ENCODE measurements around the gene HAPLN3.

The HAPLN3 gene

DNA sequence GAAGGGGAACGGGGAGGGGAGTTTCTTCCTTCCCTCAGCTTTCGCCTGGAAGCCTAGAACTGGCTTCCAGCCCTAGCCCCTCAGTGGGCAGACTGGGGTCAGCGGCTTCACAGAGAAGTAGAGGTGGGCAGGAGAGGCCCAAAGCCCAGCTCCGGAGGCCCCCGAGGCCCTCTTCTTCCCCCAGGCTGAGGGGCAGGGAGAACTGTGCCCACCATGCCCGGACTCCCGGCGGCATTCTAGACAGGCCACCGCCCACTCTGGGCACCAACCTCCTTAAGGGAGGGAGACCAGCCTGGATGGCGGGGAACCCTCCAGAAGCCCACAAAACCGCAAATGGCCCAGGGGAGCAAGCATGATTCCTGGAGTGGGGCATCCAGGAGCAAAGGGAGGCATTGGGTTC lies 17.9 kb downstream of the HAPLN3 start:
- no peak for DNase-seq (ENCODE audit: low read depth, low spot score)
- H3K4me1 ChIP-seq (ENCODE audit: control insufficient read depth, insufficient read depth, low read length) = no peaks in the 10 kb centered on the region
- no peaks in the 10 kb centered on the region for H3K9me3 ChIP-seq (ENCODE audit: control insufficient read depth, insufficient read depth, low read length)
- no peak overlapping the region for H3K27ac ChIP-seq (ENCODE audit: low read length)
- H3K36me3 ChIP-seq (ENCODE audit: control insufficient read depth, insufficient read depth, low read length) = 0 out of 2 replicates have a peak, but pooled peaks cover 6% of the 10 kb centered on the region
- no CpG with 5 or more reads among the region's 11 CpGs for WGBS (ENCODE audit: insufficient coverage, insufficient read length)
- no peak overlapping the region for H3K4me3 ChIP-seq (ENCODE audit: low read length)
- no peaks in the 10 kb centered on the region for H3K27me3 ChIP-seq (ENCODE audit: control insufficient read depth, insufficient read depth, low read length)

DNA sequence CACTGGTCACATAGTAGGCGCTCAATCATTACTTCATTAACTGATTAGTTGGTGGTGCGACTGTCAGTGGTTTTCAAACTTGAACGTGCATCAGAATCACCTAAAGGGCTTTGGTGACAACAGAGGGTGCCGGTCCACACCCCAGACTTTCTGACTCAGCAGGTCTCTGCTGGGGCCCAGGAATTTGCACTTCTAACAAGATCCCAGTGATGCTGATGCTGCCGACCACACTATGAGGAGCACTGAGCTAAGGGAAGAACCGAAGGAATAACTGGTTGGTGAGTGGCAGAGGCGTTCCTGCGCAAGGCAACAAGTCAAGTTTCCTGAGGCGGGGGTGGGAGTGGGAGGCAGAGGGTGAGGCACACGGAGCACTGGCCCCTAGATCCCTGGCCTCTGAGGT lies 18.8 kb downstream of the HAPLN3 start:
- WGBS (ENCODE audit: insufficient coverage, insufficient read length) = no CpG with 5 or more reads among the region's 10 CpGs
- no peak overlapping the region for H3K27ac ChIP-seq (ENCODE audit: low read length)
- H3K4me3 ChIP-seq (ENCODE audit: low read length) = no peak overlapping the region
- H3K36me3 ChIP-seq (ENCODE audit: control insufficient read depth, insufficient read depth, low read length) = 0 out of 2 replicates have a peak, but pooled peaks cover 6% of the 10 kb centered on the region
- no peaks in the 10 kb centered on the region for H3K9me3 ChIP-seq (ENCODE audit: control insufficient read depth, insufficient read depth, low read length)
- no peak for DNase-seq (ENCODE audit: low read depth, low spot score)
- no peaks in the 10 kb centered on the region for H3K4me1 ChIP-seq (ENCODE audit: control insufficient read depth, insufficient read depth, low read length)
- no peaks in the 10 kb centered on the region for H3K27me3 ChIP-seq (ENCODE audit: control insufficient read depth, insufficient read depth, low read length)

DNA sequence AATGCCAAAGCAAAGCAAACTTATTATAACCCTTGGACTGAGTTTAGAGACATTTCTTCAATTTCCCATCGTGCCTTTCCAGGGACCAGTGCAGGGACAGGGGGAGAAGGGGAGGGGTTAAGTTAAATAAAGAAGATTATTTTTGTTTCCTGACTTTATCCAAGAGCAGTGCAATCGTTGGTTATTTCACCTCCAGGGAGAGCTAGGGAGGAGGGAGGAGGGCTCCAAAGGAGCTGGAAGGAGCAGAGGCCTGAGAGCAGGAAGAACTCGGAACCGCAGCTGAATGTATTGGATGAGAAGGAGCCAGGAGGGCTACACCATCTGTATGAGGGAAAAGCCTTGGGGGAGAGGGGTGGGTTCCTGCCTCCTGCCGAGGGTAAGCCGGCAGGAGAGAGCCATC lies 20.7 kb downstream of the HAPLN3 start:
- WGBS (ENCODE audit: insufficient coverage, insufficient read length) = no CpG with 5 or more reads among the region's 6 CpGs
- no peaks in the 10 kb centered on the region for H3K27me3 ChIP-seq (ENCODE audit: control insufficient read depth, insufficient read depth, low read length)
- H3K4me1 ChIP-seq (ENCODE audit: control insufficient read depth, insufficient read depth, low read length) = no peaks in the 10 kb centered on the region
- H3K4me3 ChIP-seq (ENCODE audit: low read length) = no peak overlapping the region
- no peak overlapping the region for H3K27ac ChIP-seq (ENCODE audit: low read length)
- DNase-seq (ENCODE audit: low read depth, low spot score) = no peak
- H3K9me3 ChIP-seq (ENCODE audit: control insufficient read depth, insufficient read depth, low read length) = no peaks in the 10 kb centered on the region
- 0 out of 2 replicates have a peak, but pooled peaks cover 3% of the 10 kb centered on the region for H3K36me3 ChIP-seq (ENCODE audit: control insufficient read depth, insufficient read depth, low read length)

DNA sequence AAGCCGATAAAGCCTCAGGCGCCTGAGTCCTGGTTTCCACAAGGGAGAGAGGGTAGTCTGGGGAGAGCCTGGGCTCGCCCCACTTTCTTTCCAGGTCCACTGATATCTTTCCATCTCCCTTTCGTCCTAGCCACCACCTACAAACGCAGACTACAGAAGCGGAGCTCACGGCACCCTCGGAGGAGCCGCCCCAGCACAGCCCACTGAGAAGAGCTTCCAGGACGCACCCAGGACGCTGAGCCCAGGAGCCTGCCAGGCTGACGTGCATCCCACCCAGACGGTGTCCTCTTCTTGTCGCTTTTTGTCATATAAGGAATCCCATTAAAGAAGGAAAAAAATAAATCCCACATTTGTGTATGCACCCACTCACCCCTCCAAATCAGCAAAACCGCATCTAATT lies 21.1 kb downstream of the HAPLN3 start:
- no CpG with 5 or more reads among the region's 15 CpGs for WGBS (ENCODE audit: insufficient coverage, insufficient read length)
- no peaks in the 10 kb centered on the region for H3K27me3 ChIP-seq (ENCODE audit: control insufficient read depth, insufficient read depth, low read length)

DNA sequence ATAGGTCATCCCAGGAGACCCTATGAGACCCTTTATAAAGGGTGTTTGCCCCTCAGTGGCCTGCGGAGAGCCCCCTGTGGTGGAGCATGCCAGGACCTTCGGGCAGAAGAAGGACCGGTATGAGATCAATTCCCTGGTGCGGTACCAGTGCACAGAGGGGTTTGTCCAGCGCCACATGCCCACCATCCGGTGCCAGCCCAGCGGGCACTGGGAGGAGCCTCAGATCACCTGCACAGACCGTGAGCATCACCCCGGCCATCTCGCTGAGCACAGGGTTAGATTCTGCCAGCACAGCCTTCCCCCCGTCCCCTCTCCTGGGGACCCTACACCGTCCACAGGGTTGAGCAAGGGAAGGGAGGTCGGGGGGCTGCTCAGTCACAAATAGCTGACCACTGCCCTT lies 21.6 kb downstream of the HAPLN3 start:
- no peak overlapping the region for H3K27ac ChIP-seq (ENCODE audit: low read length)
- H3K27me3 ChIP-seq (ENCODE audit: control insufficient read depth, insufficient read depth, low read length) = no peaks in the 10 kb centered on the region
- no CpG with 5 or more reads among the region's 13 CpGs for WGBS (ENCODE audit: insufficient coverage, insufficient read length)
- H3K4me3 ChIP-seq (ENCODE audit: low read length) = no peak overlapping the region; the same call in 1 of the 2 replicates
- no peaks in the 10 kb centered on the region for H3K4me1 ChIP-seq (ENCODE audit: control insufficient read depth, insufficient read depth, low read length)
- 0 out of 2 replicates have a peak, but pooled peaks cover 3% of the 10 kb centered on the region for H3K36me3 ChIP-seq (ENCODE audit: control insufficient read depth, insufficient read depth, low read length)
- no peak for DNase-seq (ENCODE audit: low read depth, low spot score)
- H3K9me3 ChIP-seq (ENCODE audit: control insufficient read depth, insufficient read depth, low read length) = no peaks in the 10 kb centered on the region

More for the DNA sequence above, 21.1 kb downstream of the HAPLN3 start:
- Histone ChIP-seq H3K4me1 (ENCODE audit: control insufficient read depth, insufficient read depth, low read length) (no peaks in the 10 kb centered on the region), H3K27ac (ENCODE audit: low read length) (no peak overlapping the region), H3K9me3 (ENCODE audit: control insufficient read depth, insufficient read depth, low read length) (no peaks in the 10 kb centered on the region), H3K4me3 (ENCODE audit: low read length) (no peak overlapping the region), H3K36me3 (ENCODE audit: control insufficient read depth, insufficient read depth, low read length) (0 out of 2 replicates have a peak, but pooled peaks cover 3% of the 10 kb centered on the region)
- no peak for DNase-seq (ENCODE audit: low read depth, low spot score)

DNA sequence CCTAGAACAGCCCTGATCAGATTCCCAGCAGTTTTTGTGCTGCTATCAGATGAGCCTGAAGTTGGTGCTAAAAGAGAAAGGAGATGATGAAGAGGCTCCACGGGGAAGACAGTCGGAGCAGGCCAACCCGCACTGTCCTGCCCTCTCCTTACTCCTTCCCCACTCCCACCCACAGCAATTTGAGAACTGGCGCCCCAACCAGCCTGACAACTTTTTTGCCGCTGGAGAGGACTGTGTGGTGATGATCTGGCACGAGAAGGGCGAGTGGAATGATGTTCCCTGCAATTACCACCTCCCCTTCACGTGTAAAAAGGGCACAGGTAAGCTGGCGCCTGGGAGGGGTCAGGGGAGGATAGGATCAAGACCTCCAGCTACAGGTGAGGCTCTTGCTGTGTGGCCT lies 22.6 kb downstream of the HAPLN3 start:
- Histone ChIP-seq H3K9me3 (ENCODE audit: control insufficient read depth, insufficient read depth, low read length) (no peaks in the 10 kb centered on the region), H3K4me3 (ENCODE audit: low read length) (no peak overlapping the region), H3K27me3 (ENCODE audit: control insufficient read depth, insufficient read depth, low read length) (no peaks in the 10 kb centered on the region), H3K27ac (ENCODE audit: low read length) (no peak overlapping the region), H3K36me3 (ENCODE audit: control insufficient read depth, insufficient read depth, low read length) (no peaks in the 10 kb centered on the region), H3K4me1 (ENCODE audit: control insufficient read depth, insufficient read depth, low read length) (no peaks in the 10 kb centered on the region)
- DNase-seq (ENCODE audit: low read depth, low spot score) = no peak
- WGBS (ENCODE audit: insufficient coverage, insufficient read length) = no CpG with 5 or more reads among the region's 9 CpGs

DNA sequence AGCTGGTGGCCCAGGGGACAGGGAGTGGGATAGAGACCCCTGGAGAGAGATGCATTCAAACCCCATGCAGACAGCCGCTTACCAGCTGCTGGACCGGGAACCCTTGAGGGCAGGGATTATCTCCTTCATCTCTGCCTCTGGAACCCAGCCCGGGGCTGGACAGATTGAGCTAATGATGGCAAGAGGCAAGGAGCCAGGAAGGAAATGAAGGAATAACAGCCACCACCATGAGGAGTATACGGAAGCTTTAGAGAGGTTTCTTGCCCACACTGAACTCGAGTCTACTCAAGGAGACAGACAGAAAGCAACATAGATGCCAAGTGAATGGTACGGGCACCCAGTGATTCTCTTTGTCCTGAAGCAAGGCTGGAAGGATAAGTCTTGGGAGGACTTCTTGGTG lies 23.2 kb downstream of the HAPLN3 start:
- Histone ChIP-seq H3K27me3 (ENCODE audit: control insufficient read depth, insufficient read depth, low read length) (no peaks in the 10 kb centered on the region), H3K27ac (ENCODE audit: low read length) (no peak overlapping the region), H3K4me1 (ENCODE audit: control insufficient read depth, insufficient read depth, low read length) (no peaks in the 10 kb centered on the region), H3K36me3 (ENCODE audit: control insufficient read depth, insufficient read depth, low read length) (no peaks in the 10 kb centered on the region), H3K9me3 (ENCODE audit: control insufficient read depth, insufficient read depth, low read length) (no peaks in the 10 kb centered on the region), H3K4me3 (ENCODE audit: low read length) (no peak overlapping the region)
- no CpG with 5 or more reads among the region's 6 CpGs for WGBS (ENCODE audit: insufficient coverage, insufficient read length)
- DNase-seq (ENCODE audit: low read depth, low spot score) = no peak

DNA sequence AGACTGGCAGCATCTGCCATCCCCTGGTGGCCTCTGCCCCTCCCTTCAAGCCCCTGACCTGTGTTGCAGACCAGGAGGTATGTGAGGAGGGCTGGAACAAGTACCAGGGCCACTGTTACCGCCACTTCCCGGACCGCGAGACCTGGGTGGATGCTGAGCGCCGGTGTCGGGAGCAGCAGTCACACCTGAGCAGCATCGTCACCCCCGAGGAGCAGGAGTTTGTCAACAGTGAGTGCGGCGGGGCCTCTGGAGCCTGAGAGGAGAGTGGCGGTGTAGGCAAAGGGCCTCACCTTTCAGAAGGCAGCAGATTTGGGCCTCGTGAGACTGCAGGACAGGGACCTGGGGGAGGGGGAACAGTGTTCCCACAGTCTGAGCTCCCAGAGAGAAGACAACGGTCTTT lies 24.0 kb downstream of the HAPLN3 start:
- Histone ChIP-seq H3K36me3 (ENCODE audit: control insufficient read depth, insufficient read depth, low read length) (no peaks in the 10 kb centered on the region), H3K4me1 (ENCODE audit: control insufficient read depth, insufficient read depth, low read length) (no peaks in the 10 kb centered on the region), H3K27me3 (ENCODE audit: control insufficient read depth, insufficient read depth, low read length) (no peaks in the 10 kb centered on the region), H3K4me3 (ENCODE audit: low read length) (no peak overlapping the region), H3K27ac (ENCODE audit: low read length) (no peak overlapping the region), H3K9me3 (ENCODE audit: control insufficient read depth, insufficient read depth, low read length) (no peaks in the 10 kb centered on the region)
- DNase-seq (ENCODE audit: low read depth, low spot score) = no peak
- WGBS (ENCODE audit: insufficient coverage, insufficient read length) = no CpG with 5 or more reads among the region's 14 CpGs

DNA sequence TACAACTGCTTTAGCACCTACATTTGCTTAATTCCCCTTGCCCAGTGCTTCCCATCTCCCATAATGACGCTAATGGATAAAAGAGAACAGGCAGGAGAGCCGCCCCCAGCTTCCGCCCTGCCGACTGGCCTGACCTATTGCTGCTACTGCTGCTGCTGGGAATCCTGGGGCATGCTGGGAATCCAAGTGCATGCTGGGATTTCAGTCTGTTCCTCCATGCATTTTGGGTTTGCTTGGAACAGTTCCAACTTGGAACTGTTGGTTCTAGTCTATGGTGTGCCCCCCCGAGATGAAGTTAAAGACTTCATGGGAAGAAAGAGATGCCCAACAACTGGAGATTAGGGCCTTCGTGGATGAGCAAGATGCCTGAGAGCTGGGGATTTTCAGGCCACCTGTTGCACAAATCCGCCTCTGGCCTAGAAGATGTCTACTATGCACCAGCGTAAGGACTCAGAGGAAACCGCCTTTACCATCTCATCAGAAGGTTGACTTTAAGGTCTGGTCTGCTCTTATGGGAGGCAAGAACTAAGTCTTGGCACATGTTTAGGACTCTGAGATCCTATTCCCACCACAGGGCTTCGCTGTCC lies 29.0 kb downstream of the HAPLN3 start:
- no peaks in the 10 kb centered on the region for H3K27me3 ChIP-seq (ENCODE audit: control insufficient read depth, insufficient read depth, low read length)
- no peak for DNase-seq (ENCODE audit: low read depth, low spot score)

DNA sequence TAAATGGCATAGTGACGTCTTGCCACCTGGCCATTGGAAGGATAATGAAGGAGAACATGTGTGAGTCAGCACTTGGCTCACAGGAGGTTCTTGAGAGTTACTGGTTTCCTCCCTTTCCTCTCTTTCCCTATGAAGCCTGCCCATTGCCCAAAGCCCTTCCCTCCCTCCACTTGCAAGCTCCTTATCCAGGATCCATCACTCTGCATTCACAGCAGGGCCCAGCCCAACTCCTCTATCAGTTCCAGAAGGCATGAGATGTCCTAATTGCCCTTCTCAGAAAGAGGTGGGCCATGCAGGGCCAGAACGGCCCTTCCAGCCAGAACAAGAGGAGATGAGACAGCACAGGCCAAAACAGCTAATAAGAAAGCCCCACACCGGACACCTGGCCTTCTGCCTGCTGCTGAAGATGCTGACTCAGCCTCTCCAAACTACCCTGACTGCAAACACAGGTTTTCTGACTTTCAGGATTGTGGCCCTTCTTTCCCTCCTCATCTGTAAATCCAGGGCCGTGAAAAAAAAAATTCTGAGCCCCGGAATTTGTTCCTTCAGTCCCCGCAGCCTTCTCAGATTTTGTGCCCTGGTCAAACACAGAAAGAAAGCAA lies 29.7 kb downstream of the HAPLN3 start:
- Histone ChIP-seq H3K4me3 (ENCODE audit: low read length) (no peak overlapping the region), H3K27me3 (ENCODE audit: control insufficient read depth, insufficient read depth, low read length) (no peaks in the 10 kb centered on the region), H3K36me3 (ENCODE audit: control insufficient read depth, insufficient read depth, low read length) (no peaks in the 10 kb centered on the region), H3K27ac (ENCODE audit: low read length) (no peak overlapping the region), H3K4me1 (ENCODE audit: control insufficient read depth, insufficient read depth, low read length) (no peaks in the 10 kb centered on the region), H3K9me3 (ENCODE audit: control insufficient read depth, insufficient read depth, low read length) (no peaks in the 10 kb centered on the region)
- WGBS (ENCODE audit: insufficient coverage, insufficient read length) = no CpG with 5 or more reads among the region's 6 CpGs
- no peak for DNase-seq (ENCODE audit: low read depth, low spot score)

More for the DNA sequence above, 29.0 kb downstream of the HAPLN3 start:
- Histone ChIP-seq H3K27ac (ENCODE audit: low read length) (no peak overlapping the region), H3K4me1 (ENCODE audit: control insufficient read depth, insufficient read depth, low read length) (no peaks in the 10 kb centered on the region), H3K9me3 (ENCODE audit: control insufficient read depth, insufficient read depth, low read length) (no peaks in the 10 kb centered on the region), H3K36me3 (ENCODE audit: control insufficient read depth, insufficient read depth, low read length) (no peaks in the 10 kb centered on the region), H3K4me3 (ENCODE audit: low read length) (no peak overlapping the region)
- no CpG with 5 or more reads among the region's 10 CpGs for WGBS (ENCODE audit: insufficient coverage, insufficient read length)

Measured in iPS DF 6.9 (cell line).